Measurements from ENCODE around the gene HIPK2.

HIPK2 gene

GRCh38 chr7:139783647-139784385 lies 6.0 kb upstream of the HIPK2 start:
- DNase-seq (ENCODE audit: low read depth in 2 of 2): no peak

- no peak for DNase-seq (ENCODE audit: low read depth in 2 of 2)
Observed at GRCh38 chr7:139782932-139783331, 5.1 kb upstream of the HIPK2 start.

GRCh38 chr7:139777133-139777891 lies 486 bp downstream of the HIPK2 start:
- no peak for DNase-seq (ENCODE audit: low read depth in 2 of 2)

GRCh38 chr7:139776486-139777132 lies 1.2 kb downstream of the HIPK2 start:
- DNase-seq (ENCODE audit: low read depth in 2 of 2): no peak

- peak; percentile 22 to 29 for DNase-seq (ENCODE audit: low read depth in 2 of 2)
Observed at GRCh38 chr7:139775829-139776266, 1.9 kb downstream of the HIPK2 start.

GRCh38 chr7:139774376-139774775 lies 3.4 kb downstream of the HIPK2 start:
- DNase-seq (ENCODE audit: low read depth in 2 of 2): no peak

GRCh38 chr7:139773371-139773770 lies 4.4 kb downstream of the HIPK2 start:
- DNase-seq (ENCODE audit: low read depth in 2 of 2): no peak

- no peak for DNase-seq (ENCODE audit: low read depth in 2 of 2)
Observed at GRCh38 chr7:139772873-139773272, 4.9 kb downstream of the HIPK2 start.

GRCh38 chr7:139772115-139772514 lies 5.7 kb downstream of the HIPK2 start:
- no peak for DNase-seq (ENCODE audit: low read depth in 2 of 2)

- DNase-seq (ENCODE audit: low read depth in 2 of 2): no peak
Observed at GRCh38 chr7:139771001-139771956, 6.5 kb downstream of the HIPK2 start.

GRCh38 chr7:139769761-139770160 lies 8.0 kb downstream of the HIPK2 start:
- DNase-seq (ENCODE audit: low read depth in 2 of 2): no peak

GRCh38 chr7:139769066-139769465 lies 8.7 kb downstream of the HIPK2 start:
- no peak for DNase-seq (ENCODE audit: low read depth in 2 of 2)

- no peak for DNase-seq (ENCODE audit: low read depth in 2 of 2)
Observed at GRCh38 chr7:139768249-139768824, 9.5 kb downstream of the HIPK2 start.

GRCh38 chr7:139767561-139767982 lies 10.2 kb downstream of the HIPK2 start:
- DNase-seq (ENCODE audit: low read depth in 2 of 2): no peak

- DNase-seq (ENCODE audit: low read depth in 2 of 2): no peak
Observed at GRCh38 chr7:139765143-139765542, 12.7 kb downstream of the HIPK2 start.

- DNase-seq (ENCODE audit: low read depth in 2 of 2): no peak
Observed at GRCh38 chr7:139763330-139763729, 14.5 kb downstream of the HIPK2 start.

GRCh38 chr7:139762886-139763285 lies 14.9 kb downstream of the HIPK2 start:
- DNase-seq (ENCODE audit: low read depth in 2 of 2): no peak

- DNase-seq (ENCODE audit: low read depth in 2 of 2): no peak
Observed at GRCh38 chr7:139758388-139758787, 19.4 kb downstream of the HIPK2 start.

GRCh38 chr7:139757968-139758367 lies 19.8 kb downstream of the HIPK2 start:
- no peak for DNase-seq (ENCODE audit: low read depth in 2 of 2)

GRCh38 chr7:139753693-139754111 lies 24.1 kb downstream of the HIPK2 start:
- no peak for DNase-seq (ENCODE audit: low read depth in 2 of 2)

GRCh38 chr7:139753081-139753692 lies 24.6 kb downstream of the HIPK2 start:
- no peak for DNase-seq (ENCODE audit: low read depth in 2 of 2)
